ENCODE measurements around the gene NDUFB5.
A peak's percentile ranks its signal among the peaks of the same experiment; 100 is the strongest.
"Not testable (repeated sequence)": the region's sequence is repeated elsewhere in the genome, so short reads cannot be mapped to it uniquely, and the experiment has no call there.

NDUFB5 gene

GRCh38 chr3:179608931-179609720, 4.5 kb downstream of the NDUFB5 start:
- CTCF ChIA-PET = interaction anchor here (1.0 kb wide), 1 partner anchor 40 kb away, joined by 4 read pairs; no protein-coding TSS in a partner anchor
- H3K9me3 Mint-ChIP-seq = no peaks in the 10 kb centered on the region
- peak overlapping the region; percentile 95 for H3K27ac Mint-ChIP-seq
- peak overlapping the region; percentile 40 for H3K4me3 Mint-ChIP-seq
- H3K36me3 Mint-ChIP-seq = peaks cover 38% of the 10 kb centered on the region
- no peaks in the 10 kb centered on the region for H3K27me3 Mint-ChIP-seq
- H3K4me1 Mint-ChIP-seq = peaks cover 57% of the 10 kb centered on the region
- peak; percentile 43 for DNase-seq

GRCh38 chr3:179610066-179610465, 5.5 kb downstream of the NDUFB5 start:
- Mint-ChIP-seq H3K27me3 (no peaks in the 10 kb centered on the region), H3K36me3 (peaks cover 32% of the 10 kb centered on the region), H3K27ac (peak overlapping the region; percentile 64), H3K9me3 (no peaks in the 10 kb centered on the region), H3K4me3 (no peak overlapping the region), H3K4me1 (peaks cover 51% of the 10 kb centered on the region)
- CTCF ChIA-PET = interaction anchor here (1.0 kb wide), 1 partner anchor 39 kb away, joined by 3 read pairs; no protein-coding TSS in a partner anchor
- no peak for DNase-seq

- Mint-ChIP-seq H3K9me3 (no peaks in the 10 kb centered on the region), H3K4me1 (peaks cover 20% of the 10 kb centered on the region), H3K36me3 (peaks cover 28% of the 10 kb centered on the region), H3K27me3 (no peaks in the 10 kb centered on the region), H3K27ac (no peak overlapping the region), H3K4me3 (no peak overlapping the region)
- CTCF ChIA-PET = no interaction called here
- no peak for DNase-seq
Measured at GRCh38 chr3:179613807-179614206, 9.2 kb downstream of the NDUFB5 start.

- H3K4me3 Mint-ChIP-seq = no peak overlapping the region
- no peaks in the 10 kb centered on the region for H3K9me3 Mint-ChIP-seq
- no peaks in the 10 kb centered on the region for H3K27me3 Mint-ChIP-seq
- no peak for DNase-seq
- H3K27ac Mint-ChIP-seq = no peak overlapping the region
- H3K4me1 Mint-ChIP-seq = peaks cover 5% of the 10 kb centered on the region
- H3K36me3 Mint-ChIP-seq = peaks cover 33% of the 10 kb centered on the region
- CTCF ChIA-PET = no interaction called here
Measured at GRCh38 chr3:179615458-179616173, 11.0 kb downstream of the NDUFB5 start.

GRCh38 chr3:179622023-179622422, 17.4 kb downstream of the NDUFB5 start:
- no peaks in the 10 kb centered on the region for H3K27me3 Mint-ChIP-seq
- H3K27ac Mint-ChIP-seq = no peak overlapping the region
- peaks cover 55% of the 10 kb centered on the region for H3K36me3 Mint-ChIP-seq
- H3K4me1 Mint-ChIP-seq = no peaks in the 10 kb centered on the region
- no peaks in the 10 kb centered on the region for H3K9me3 Mint-ChIP-seq
- no peak for DNase-seq
- no peak overlapping the region for H3K4me3 Mint-ChIP-seq
- CTCF ChIA-PET = no interaction called here

GRCh38 chr3:179624451-179624850, 19.9 kb downstream of the NDUFB5 start:
- Mint-ChIP-seq H3K27ac (no peak overlapping the region), H3K4me3 (no peak overlapping the region), H3K9me3 (no peaks in the 10 kb centered on the region), H3K4me1 (no peaks in the 10 kb centered on the region), H3K27me3 (no peaks in the 10 kb centered on the region), H3K36me3 (peaks cover 42% of the 10 kb centered on the region)
- no peak for DNase-seq
- CTCF ChIA-PET = interaction anchor here (0.9 kb wide), 1 partner anchor 26 kb away, joined by 3 read pairs; no protein-coding TSS in a partner anchor

- peaks cover under 1% of the 10 kb centered on the region for H3K36me3 Mint-ChIP-seq
- no peaks in the 10 kb centered on the region for H3K9me3 Mint-ChIP-seq
- CTCF ChIA-PET = no interaction called here
- H3K4me1 Mint-ChIP-seq = no peaks in the 10 kb centered on the region
- H3K27me3 Mint-ChIP-seq = no peaks in the 10 kb centered on the region
- H3K4me3 Mint-ChIP-seq = no peak overlapping the region
- DNase-seq = no peak
- H3K27ac Mint-ChIP-seq = no peak overlapping the region
Measured at GRCh38 chr3:179630753-179631451, 26.3 kb downstream of the NDUFB5 start.

- no peaks in the 10 kb centered on the region for H3K27me3 Mint-ChIP-seq
- CTCF ChIA-PET = no interaction called here
Measured at GRCh38 chr3:179640469-179640868, 35.9 kb downstream of the NDUFB5 start.

GRCh38 chr3:179642871-179643270, 38.3 kb downstream of the NDUFB5 start:
- H3K36me3 Mint-ChIP-seq = no peaks in the 10 kb centered on the region
- no peaks in the 10 kb centered on the region for H3K27me3 Mint-ChIP-seq
- CTCF ChIA-PET = no interaction called here
- H3K4me1 Mint-ChIP-seq = peaks cover 7% of the 10 kb centered on the region
- no peak overlapping the region for H3K4me3 Mint-ChIP-seq
- no peak for DNase-seq
- no peak overlapping the region for H3K27ac Mint-ChIP-seq
- no peaks in the 10 kb centered on the region for H3K9me3 Mint-ChIP-seq

More at GRCh38 chr3:179640469-179640868, 35.9 kb downstream of the NDUFB5 start:
- no peak for DNase-seq
- no peaks in the 10 kb centered on the region for H3K9me3 Mint-ChIP-seq
- H3K4me3 Mint-ChIP-seq = no peak overlapping the region
- peaks cover 7% of the 10 kb centered on the region for H3K4me1 Mint-ChIP-seq
- no peak overlapping the region for H3K27ac Mint-ChIP-seq
- no peaks in the 10 kb centered on the region for H3K36me3 Mint-ChIP-seq

GRCh38 chr3:179643837-179644236, 39.2 kb downstream of the NDUFB5 start:
- not testable (repeated sequence) for H3K4me1 Mint-ChIP-seq, H3K27ac Mint-ChIP-seq, H3K4me3 Mint-ChIP-seq, H3K9me3 Mint-ChIP-seq, H3K27me3 Mint-ChIP-seq, DNase-seq, H3K36me3 Mint-ChIP-seq
- CTCF ChIA-PET = interaction anchor here (1.0 kb wide), 1 partner anchor 285 kb away, joined by 3 read pairs; no protein-coding TSS in a partner anchor

GRCh38 chr3:179646177-179646576, 41.6 kb downstream of the NDUFB5 start:
- H3K4me3 Mint-ChIP-seq = no peak overlapping the region
- no peaks in the 10 kb centered on the region for H3K9me3 Mint-ChIP-seq
- peaks cover 11% of the 10 kb centered on the region for H3K27me3 Mint-ChIP-seq
- H3K27ac Mint-ChIP-seq = no peak overlapping the region
- CTCF ChIA-PET = no interaction called here
- no peak for DNase-seq
- no peaks in the 10 kb centered on the region for H3K36me3 Mint-ChIP-seq
- peaks cover 10% of the 10 kb centered on the region for H3K4me1 Mint-ChIP-seq

GRCh38 chr3:179651687-179652446, 47.3 kb downstream of the NDUFB5 start:
- H3K4me3 Mint-ChIP-seq = peak overlapping the region; percentile 67
- H3K36me3 Mint-ChIP-seq = no peaks in the 10 kb centered on the region
- CTCF ChIA-PET = interaction anchor here (0.6 to 1.0 kb wide), 3 partner anchors 13 to 278 kb away, joined by 3 read pairs; partner anchors contain the start of genes MRPL47 and NDUFB5
- H3K27me3 Mint-ChIP-seq = peaks cover 30% of the 10 kb centered on the region
- H3K27ac Mint-ChIP-seq = peak overlapping the region; percentile 74
- peaks cover 30% of the 10 kb centered on the region for H3K4me1 Mint-ChIP-seq
- H3K9me3 Mint-ChIP-seq = no peaks in the 10 kb centered on the region
- DNase-seq = no peak

GRCh38 chr3:179652447-179653095, 48.0 kb downstream of the NDUFB5 start, which contains the start of gene USP13:
Gene USP13 (plus strand): TSS chr3:179653040. CDS start chr3:179653226, 186 bp downstream.
- Mint-ChIP-seq H3K27me3 (peaks cover 30% of the 10 kb centered on the region), H3K4me3 (peak within 1 kb of the TSS; percentile 95), H3K4me1 (peaks cover 30% of the 10 kb centered on the region), H3K27ac (peak within 1 kb of the TSS; percentile 88), H3K9me3 (no peaks in the 10 kb centered on the region), H3K36me3 (no peaks in the 10 kb centered on the region)
- CTCF ChIA-PET = interaction anchor here (0.8 to 1.6 kb wide), 3 partner anchors 13 to 48 kb away, joined by 3 to 4 read pairs (median 3); partner anchors contain the start of genes MRPL47 and NDUFB5
- DNase-seq = peak; percentile 73

All from activated naive CD4-positive, alpha-beta T cell treated with anti-CD3 and anti-CD28 coated beads, Interleukin-2, amount 10 ng/mL, durations not matched to agents 7 days and 5 days (primary cell).